ENCODE data around the gene DHDDS. TPM values are rescaled to one million over a fixed set of nuclear protein-coding genes. Genes with fewer than 3 reads are reported as not detected.

Gene DHDDS
- total and polyA plus RNA-seq, 2 of the 13 experiments (the other 11 are each of a cell fraction or from before 2014, with no cell fraction given), result 18.9 to 28.3 TPM

GRCh38 chr1:26500488-26501175 lies 68.5 kb downstream of the DHDDS start (continued):
- TF ChIP-seq HINFP (CRISPR knock-in tag; IDR thresholded peaks at IDR 0.05; ENCODE audit: low read depth), result peak; percentile 71
- 0 out of 2 replicates have a peak, but pooled peaks have one; percentile 26 for TF ChIP-seq SMAD3 (CRISPR knock-in tag; IDR thresholded peaks at IDR 0.05)
- no peak for TF ChIP-seq ZNF354B (CRISPR knock-in tag; IDR thresholded peaks at IDR 0.05)
- no peak for TF ChIP-seq ARNT (IDR thresholded peaks at IDR 0.05)
- no peak for TF ChIP-seq HOMEZ (CRISPR knock-in tag; IDR thresholded peaks at IDR 0.05; ENCODE audit: low read depth)
- TF ChIP-seq ZNF552 (CRISPR knock-in tag; IDR thresholded peaks at IDR 0.05; ENCODE audit: borderline replicate concordance), result no peak; the same call in 1 of the 2 replicates
- TF ChIP-seq MEIS2 (CRISPR knock-in tag; IDR thresholded peaks at IDR 0.05), result no peak
- TF ChIP-seq TP53 (CRISPR knock-in tag; conservative IDR thresholded peaks at IDR 0.05), result no peak
- TF ChIP-seq ATF1 (CRISPR knock-in tag; IDR thresholded peaks at IDR 0.05), result no peak
- TF ChIP-seq SP4 (CRISPR knock-in tag; IDR thresholded peaks at IDR 0.05), result peak; percentile 82
- TF ChIP-seq JARID2 (CRISPR knock-in tag; IDR thresholded peaks at IDR 0.05; ENCODE audit: insufficient replicate concordance), result no peak
- TF ChIP-seq MTF1 (CRISPR knock-in tag; IDR thresholded peaks at IDR 0.05), result no peak
- no peak for TF ChIP-seq ZNF550 (CRISPR knock-in tag; IDR thresholded peaks at IDR 0.05; ENCODE audit: borderline replicate concordance)
- no peak for TF ChIP-seq ATF7 (IDR thresholded peaks at IDR 0.05)
- no peak; the same call in 1 of the 2 replicates for TF ChIP-seq ATF7 (CRISPR knock-in tag; IDR thresholded peaks at IDR 0.05)
- TF ChIP-seq LCORL (IDR thresholded peaks at IDR 0.05), result 0 out of 2 replicates have a peak, but pooled peaks have one; percentile 11
- TF ChIP-seq LCORL (CRISPR knock-in tag; IDR thresholded peaks at IDR 0.05), result 0 out of 2 replicates have a peak, but pooled peaks have one; percentile 12
- TF ChIP-seq MLLT10 (CRISPR knock-in tag; IDR thresholded peaks at IDR 0.05), result no peak
- peak; percentile 66 for TF ChIP-seq ZNF274 (CRISPR knock-in tag; IDR thresholded peaks at IDR 0.05)
- no peak for TF ChIP-seq ZNF512B (CRISPR knock-in tag; IDR thresholded peaks at IDR 0.05; ENCODE audit: borderline replicate concordance)
- no peak; the same call in none of the 2 replicates for TF ChIP-seq ZNF83 (CRISPR knock-in tag; IDR thresholded peaks at IDR 0.05; ENCODE audit: borderline replicate concordance)
- no peak for TF ChIP-seq ZNF18 (CRISPR knock-in tag; IDR thresholded peaks at IDR 0.05; ENCODE audit: insufficient replicate concordance)
- no peak for TF ChIP-seq SP2 (CRISPR knock-in tag; IDR thresholded peaks at IDR 0.05)
- peak; percentile 94; the same call in 1 of the 2 replicates for TF ChIP-seq ZNF713 (CRISPR knock-in tag; IDR thresholded peaks at IDR 0.05)
- no peak; the same call in 1 of the 2 replicates for TF ChIP-seq ZNF766 (CRISPR knock-in tag; IDR thresholded peaks at IDR 0.05; ENCODE audit: borderline replicate concordance)
